Inferior parietal cortex (tissue), 1 donor: ENCODE measurements around the gene SDR39U1.

Experiments used
- DNase-seq: peaks from one replicate; pipeline ENCODE4 v3.0.0-alpha.2; 2016; ENCODE audit errors: extremely low spot score

Gene SDR39U1

DNA sequence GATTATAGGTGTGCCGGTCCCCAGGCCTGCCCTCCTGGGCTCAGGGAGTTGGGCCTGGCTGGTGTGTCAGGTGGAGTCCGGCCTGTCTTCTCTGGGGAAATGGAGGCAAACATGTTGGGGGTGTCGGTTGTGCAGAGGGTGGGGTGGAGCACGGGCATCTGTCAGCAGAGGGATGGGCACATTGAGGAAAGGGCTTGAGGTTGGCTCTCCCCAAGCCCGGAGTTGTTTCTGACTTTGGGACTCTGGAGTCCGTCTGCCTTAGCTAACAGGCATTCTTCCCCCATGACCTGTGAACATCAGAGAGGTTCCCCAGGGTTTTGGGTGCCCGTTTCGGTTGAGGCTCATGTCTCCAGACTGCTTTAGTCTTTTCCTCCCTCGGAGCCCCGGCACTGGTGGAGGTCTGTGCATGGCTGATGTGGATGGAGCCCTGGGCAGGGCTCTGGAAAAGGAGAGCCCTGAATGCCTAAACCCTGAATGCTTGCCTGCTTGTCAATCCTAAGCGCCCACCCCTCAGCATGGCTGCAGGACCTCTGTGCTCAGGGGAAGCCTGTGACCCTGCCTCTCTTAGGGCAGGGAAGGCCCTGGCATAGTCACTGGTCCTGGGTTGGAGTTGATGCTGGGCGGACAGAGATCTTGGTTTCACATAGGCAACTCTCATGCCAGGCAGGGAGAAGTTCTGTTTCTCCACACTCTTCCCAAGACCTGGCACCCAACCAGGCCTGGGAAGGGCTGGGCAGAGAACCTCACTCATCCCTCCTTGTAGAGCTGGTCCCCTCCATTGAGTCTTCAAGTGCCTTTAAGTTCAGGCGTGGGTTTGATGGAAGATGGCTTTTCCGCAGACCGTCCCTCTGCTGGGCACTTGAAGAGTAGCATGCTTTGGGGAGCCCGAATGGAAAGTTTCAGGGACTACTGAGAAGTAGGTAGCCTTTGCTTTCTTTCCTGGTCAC is 30.9 kb downstream of the SDR39U1 start:
- DNase-seq, result peak; percentile 27

DNA sequence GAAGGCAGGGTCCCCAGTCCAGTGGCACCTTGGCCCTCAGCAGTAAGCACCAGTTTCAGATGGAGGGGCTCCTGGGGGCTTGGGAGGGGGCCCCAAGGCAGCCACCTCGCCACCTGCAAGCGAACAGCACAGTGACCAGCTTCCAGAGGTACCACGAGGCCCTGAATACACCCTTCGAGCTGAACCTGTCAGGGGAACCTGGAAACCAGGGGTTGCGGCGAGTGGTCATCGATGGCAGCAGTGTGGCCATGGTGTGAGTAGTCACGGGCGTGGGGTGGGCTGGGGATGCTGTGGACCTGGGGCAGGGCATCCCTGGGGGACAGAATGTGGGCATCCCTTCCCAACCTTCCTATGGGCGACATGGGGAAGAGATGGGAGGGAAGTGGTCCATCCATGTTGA is 32.6 kb downstream of the SDR39U1 start:
- no peak for DNase-seq

DNA sequence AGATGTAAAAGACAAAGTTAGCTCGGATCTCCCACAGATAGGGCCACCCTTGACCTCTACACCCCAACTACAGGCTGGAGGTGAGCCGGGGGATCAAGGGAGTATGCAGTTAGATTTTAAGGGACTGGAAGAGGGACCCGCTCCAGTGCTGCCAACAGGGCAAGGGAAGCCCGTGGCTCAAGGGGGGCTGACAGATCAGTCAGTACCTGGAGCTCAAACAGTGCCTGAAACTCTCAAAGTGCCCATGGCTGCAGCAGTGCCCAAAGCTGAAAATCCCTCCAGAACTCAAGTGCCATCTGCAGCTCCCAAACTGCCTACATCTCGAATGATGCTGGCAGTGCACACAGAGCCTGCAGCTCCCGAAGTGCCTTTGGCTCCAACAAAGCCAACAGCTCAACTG is 33.4 kb downstream of the SDR39U1 start:
- no peak for DNase-seq

DNA sequence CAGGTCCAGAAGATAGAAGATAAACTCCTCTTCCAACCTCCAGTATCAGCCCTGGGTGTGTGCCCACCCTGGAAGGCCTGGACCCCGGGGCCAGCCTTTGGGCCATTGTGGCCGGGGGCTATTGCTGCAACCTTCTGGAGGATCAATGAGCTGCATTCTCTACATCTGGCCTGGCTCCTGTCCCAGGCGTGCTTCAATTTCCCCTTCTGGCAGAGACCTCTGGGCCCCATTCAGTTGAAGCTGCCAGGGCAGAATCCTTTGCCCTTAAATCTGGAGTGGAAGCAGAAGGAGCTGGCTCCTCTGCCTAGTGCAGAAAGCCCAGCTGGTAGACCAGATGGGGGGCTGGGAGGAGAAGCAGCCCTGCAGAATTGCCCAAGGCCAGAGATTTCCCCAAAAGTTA is 33.8 kb downstream of the SDR39U1 start:
- no peak for DNase-seq

DNA sequence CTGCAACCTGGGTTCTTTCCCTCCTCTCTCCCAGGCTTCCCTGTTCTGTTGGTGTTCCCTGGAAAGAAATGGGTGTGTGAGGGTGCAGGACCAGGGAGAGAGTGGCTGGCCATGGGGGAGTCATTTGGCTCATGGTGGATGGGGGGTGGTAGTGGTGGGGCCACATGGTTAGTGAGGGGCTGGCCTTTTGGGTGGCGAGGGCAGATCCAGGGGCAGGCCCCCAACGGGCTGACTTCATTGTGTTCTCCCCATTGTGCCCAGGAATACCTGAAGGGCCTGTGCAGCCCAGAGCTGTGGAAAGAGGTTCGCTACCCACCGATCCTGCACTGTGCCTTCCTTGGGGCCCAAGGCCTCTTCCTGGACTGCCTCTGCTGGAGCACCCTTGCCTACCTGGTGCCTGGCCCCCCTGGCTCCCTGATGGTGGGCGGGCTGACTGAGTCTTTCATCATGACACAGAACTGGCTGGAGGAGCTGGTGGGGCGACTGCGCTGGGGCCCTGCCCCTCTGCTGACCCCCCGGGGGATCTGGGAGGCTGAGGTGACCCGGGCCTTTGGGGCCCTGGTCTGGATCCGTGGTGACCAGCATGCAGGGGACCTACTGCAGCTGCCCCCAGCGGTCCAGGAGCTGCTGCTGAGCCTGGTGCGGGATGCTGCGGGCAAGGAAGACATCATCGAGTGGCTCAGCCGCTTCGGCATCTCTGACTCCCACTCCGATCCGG is 34.8 kb downstream of the SDR39U1 start:
- no peak for DNase-seq

DNA sequence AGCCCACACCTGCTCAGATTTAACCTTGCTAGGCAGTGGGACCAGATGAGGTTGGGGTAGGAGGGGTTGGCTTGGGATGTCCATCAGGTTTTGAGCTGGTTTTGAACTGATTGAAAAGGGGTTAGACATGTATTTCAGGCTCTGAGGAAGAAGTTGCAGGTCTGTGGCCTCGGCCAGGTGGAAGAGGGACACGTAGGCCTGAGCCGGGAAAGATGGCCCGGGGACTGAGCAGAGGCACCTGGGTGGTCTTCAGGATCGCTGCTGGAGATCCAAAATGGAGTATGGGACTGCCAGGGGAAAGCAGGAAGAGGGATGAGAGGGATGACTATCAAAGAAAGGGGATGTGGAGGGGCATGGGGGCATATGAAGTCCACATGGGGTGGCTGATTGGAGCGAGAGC is 36.2 kb downstream of the SDR39U1 start:
- no peak for DNase-seq

DNA sequence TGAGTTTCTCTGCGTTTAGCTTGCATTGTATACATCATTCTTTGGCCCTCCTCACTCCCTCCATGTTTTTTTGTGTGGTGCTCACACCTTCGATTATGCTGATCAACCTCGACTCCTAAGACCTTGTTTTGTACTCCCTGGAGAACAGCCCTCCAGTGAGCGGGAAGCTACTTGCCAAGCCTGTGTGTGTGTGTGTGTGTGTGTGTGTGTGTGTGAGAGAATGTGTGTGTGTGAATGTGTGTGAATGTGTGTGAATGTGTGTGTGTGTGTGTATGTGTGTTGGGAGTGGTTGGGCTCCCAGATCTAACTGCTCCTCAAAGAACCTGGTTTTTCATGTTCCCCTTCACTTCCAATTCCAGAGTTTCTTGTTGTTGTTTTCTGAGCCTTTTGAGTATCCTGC is 37.8 kb downstream of the SDR39U1 start:
- no peak for DNase-seq

DNA sequence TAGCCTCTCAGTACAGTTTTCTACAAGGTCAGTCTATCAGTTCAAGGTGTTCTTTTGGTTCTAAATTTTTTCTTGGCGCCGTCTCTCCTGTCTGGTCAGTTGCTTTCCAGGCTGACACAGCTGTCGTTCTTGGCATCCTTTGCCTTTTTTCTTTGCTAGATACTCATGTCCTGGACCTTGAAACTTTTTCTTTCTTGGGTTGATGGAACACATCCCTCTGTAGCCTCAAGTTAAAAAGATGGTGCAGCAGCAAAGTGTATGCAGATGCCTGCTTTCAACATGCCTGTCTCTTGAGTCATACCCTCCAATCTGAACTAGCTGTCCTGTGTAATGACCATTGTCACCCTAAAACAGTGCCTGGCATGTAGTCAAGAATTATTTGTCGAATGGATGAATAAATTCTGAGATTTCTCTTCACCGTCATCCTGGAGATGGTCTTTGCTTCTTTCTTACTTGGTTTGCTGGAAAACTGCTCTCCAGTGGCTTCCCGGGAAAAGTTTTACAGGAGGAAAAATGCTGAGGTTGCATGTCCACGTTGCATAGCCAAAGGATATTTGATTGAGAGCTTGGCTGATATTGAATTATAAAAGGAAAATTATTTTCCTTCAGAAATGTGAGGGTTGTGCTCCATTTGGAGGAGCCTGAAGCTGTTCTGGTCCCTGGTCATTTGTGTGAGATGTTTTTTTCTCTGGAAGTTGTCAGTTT is 39.1 kb downstream of the SDR39U1 start:
- DNase-seq, result no peak

DNA sequence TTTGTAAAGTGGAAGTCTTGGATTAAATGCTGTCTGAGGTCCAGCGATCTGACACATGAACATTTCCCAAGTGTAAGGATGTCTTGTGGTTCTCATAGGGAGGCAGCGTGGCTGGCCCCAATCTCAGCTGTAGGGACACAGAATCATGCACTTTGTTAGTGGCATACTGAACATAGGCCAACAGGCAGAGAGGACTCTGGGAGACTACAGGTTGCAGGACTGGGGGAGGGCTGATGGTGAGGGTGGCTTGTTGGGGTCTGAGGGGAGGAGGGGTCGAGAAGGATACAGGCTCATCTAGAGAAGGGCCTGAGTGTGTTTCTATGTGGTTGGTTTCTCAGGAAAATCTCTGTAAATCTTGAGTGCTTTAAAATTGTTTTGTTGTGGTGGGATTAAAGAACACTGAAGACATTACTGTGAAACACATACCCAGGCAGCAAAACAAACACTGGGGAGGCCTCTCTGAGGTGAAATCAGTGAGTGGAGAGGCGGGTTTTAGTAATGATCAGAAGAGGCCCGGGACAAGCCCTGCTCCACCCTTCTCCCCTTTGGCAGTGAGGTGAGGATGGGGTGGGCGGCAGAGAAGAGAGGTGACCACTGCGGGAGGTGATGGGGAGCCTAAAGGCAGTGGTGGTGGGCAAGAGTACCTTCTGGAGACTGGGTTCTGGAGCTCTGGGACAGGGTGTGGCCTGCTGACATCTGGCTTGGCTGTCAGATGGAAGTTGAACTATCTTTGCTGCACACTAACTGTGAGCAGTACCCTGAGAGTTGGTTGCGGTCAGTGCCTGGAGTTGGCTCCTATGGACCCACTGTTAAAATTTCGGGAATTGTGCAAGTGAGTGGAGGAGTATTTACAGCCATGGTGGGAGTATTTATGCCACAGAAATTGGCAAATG is 40.5 kb downstream of the SDR39U1 start:
- DNase-seq, result no peak

DNA sequence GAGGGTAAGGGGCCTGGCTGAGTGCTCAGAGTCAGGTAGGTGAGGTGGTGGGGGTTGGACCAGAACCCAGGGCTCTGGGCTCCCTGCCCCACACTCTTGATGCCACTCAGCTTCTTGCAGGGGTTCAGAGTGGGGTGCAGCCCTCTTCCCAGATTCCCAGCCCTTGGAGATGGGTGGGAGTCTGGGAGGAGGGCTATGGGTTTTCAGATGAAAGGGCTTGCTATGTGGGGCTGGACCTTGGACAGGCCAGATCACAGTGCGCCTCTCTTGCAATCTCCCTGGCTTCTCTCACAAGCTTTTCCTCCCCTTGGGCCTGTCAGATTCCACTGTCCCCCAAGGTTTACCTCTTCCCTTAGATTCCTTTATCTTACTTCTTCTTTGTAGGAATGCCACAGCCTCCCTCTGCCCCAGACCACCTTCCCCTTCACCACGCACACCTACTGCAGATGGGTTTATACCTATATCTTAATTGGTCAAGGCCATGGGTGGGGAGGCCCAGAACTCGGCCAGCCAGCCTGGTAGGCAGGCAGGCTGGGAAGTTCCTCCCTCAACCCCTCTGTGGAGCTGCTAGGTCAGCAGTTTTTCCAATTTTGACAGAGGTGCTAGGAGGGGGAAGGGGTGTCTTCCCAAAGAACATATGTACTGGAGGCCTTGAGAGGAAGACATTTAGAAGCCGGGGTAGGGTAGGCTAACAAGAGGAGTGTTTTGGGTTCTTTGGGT is 42.4 kb downstream of the SDR39U1 start:
- DNase-seq, result no peak

DNA sequence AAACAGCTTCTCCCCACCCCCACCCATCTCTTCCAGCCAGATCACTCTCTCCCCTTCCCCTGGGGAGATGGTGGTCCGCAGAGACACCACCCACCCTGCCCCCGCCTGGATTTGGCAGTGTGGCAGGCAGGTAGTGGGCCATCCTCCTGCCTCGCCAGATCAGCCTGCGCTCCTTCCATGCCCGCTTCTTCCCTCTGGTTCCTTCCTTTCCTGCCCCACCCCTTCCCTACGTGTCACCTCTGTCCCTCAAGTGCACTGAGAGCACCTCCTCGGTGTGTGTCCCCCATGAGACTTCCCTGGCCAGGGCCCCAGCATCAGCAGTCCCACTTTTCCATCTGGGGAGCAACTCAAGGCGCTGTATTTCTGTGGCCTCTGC is 43.1 kb downstream of the SDR39U1 start:
- DNase-seq, result no peak

DNA sequence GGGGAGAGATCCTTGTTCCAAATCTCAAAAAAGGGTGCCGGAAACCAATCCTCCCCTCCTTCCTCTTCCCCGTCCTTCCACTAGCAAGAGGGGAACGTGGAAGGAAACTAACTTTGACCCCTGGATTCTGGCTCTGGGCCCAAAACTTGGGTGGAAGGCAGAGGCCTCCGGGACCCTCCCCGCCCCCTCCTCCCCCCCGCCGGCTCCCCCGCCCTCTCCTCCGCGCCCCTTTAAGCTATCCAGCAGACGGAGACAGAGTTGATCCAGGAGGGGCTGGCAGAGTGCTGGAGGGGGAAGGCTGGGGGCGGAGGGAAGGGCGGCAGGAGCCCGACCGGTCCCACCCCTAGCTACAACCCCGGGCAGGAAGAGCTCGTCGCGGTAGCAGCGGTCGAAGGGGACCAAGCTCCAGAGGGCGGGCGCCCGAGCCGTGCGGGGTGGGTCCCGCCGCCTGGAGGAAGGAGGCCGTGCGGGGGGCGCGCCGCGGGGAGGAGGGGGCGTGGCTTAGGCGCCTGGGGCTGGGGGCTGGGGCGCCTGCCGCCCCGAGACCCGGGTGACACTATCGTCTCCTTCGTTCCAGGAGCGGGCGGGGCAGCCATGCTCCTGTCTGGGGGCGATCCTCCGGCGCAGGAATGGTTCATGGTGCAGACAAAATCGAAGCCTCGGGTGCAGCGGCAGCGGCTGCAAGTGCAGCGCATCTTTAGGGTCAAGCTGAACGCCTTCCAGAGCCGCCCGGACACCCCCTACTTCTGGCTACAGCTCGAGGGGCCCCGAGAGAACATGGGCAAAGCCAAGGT is 43.7 kb downstream of the SDR39U1 start, which contains the start of gene NYNRIN:
Gene NYNRIN (plus strand): TSS at position 351 of the 794 bp plus-strand sequence. CDS start 244 bp downstream, at position 595.
- DNase-seq, result no peak

DNA sequence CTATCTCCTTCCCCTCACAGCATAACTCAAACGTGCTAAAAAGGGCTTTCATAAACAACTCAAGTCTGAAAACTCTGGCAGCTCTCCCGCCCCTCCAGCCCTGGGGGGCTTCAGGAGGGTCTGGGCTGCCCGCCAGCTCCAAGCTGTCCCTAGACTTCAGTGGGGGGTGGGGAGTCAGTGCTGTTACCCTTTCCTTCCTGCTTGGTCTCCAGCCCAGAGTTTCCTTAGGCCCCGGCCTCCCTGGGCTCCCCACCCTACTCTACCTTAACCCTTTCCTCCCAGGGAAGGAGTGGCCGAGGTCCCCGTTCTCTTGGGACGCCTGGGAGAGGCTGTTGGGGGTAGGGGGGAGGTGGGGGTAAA is 44.3 kb downstream of the SDR39U1 start:
- no peak for DNase-seq

DNA sequence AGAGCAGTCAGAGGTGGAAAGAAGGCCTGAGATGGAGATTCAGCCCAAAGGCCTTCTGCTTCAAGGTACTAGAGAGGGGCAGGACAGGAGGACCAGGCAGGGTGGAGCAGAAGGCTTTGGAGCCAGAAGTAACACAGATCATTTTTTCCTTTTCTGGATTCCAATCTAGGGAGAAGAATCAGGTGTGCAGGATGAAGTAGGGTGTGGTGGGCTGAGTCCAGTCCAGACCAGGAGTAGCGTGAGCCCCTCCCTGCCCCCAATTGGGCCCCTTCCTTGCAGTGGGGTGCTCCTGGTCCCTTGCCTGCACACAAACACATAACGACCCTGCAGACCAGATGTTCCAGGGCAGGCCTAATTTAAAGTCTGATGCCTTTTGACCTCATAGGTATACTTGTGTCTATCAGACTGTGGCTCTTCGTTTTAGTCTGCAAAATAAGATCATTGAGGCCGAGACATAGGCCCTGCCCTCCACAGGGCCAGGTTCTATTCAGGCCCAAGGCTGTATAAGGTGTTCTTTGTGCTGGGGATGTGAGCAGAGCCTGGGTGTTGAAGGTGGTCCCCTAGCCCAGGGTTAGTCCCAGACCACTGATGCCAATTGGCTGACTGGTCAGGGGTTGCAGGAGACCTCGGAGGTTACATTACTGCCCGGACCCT is 44.8 kb downstream of the SDR39U1 start:
- no peak for DNase-seq

DNA sequence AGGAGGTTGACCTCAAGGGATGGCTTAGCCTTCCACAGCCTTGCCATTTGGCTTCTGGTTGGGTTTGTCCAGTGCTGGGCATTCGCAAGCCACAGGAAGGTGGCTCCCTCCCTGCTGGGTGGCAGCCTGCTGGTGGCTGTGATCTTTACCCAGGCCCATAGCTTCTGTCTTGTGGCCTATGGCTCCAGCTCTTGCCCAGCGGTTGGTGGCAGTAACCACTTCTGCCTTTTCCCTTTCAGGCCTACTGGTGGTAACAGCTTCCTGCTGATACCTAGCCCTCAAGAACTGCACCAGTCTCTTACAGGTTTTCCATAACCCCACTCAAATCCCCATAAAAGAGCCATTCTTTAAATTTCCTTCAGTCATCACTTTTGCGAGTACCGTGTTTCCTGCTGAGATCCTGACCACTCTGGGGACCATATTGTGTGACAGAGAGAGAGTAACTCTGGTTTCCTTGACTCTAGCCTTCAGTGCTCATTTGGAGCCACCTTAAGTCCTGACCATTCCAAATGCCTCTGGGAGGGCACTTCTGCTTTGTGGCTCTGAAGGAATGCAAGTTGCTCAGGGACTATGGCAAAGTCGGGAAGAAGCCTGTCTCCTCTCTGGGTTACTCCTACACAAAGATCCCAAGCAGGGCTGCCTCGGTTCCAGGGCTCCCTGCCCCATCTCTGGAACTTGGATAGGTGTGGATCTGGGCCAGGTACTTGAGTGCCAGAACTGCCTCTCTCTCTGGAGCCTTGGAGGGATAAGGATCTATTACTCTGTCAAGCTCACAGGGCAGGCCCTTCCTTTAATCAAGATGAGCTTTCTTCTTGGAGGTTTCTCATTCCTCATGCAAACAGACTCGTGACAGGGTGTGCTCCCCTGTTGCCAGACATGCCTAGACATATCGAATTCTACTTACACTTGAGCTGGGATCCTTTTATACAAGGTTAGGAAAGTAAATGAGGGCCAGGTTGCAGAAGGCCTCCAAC is 46.7 kb downstream of the SDR39U1 start:
- DNase-seq, result no peak

DNA sequence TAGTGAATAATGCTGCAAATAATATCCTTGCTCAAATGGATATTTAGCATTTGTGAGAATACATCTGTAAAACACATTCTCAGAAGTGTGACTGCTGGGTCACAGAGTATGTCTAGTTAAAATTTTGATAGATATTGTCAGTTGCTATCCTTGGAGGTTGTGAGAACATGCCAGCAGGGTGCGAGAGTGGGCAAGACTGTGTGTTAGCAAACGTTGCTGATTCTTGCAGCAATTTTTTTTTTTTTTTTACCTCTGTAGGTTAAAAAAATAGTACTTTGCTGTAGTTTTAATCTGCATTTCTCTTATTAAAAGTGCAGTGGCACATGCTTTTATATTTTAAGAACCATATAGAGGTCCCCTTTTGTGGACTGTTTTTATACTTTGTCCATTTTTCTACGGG is 48.3 kb downstream of the SDR39U1 start:
- no peak for DNase-seq

DNA sequence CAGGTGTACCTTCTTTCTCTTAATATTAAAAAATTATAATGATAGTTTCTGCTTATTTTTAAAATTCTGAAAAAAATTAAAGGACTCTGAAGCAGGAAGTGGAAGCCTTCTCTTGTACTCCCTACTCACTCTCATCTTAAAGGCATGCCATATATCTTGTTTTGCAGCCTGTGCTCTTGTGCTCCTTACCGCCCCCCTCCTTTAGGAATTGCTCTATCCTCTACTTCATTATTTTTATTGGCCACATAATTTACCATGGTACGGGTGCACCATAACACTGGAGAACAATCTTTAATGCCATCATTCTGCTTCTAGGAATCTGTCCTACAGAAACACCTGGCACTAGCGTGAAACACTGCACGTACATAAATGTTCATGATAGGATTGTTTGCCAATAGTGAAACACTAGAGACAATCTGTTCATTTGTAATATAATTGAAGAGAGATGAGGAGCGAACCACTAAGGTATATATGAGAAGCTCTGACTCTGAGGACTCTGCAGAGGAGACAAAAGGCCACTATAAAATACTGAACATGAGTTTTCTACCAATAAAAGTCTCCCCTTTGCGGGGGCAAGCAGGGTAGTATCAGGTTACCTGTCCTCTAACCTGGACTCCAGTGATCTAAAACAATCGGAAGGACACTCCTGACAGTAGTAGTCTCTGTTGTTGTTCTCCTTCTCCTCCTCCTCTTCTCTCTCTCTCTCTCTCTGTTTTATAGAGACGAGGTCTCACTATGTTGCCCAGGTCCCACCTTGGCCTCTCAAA is 50.1 kb downstream of the SDR39U1 start:
- no peak for DNase-seq
